ENCODE results near the gene HIKESHI.

DNA sequence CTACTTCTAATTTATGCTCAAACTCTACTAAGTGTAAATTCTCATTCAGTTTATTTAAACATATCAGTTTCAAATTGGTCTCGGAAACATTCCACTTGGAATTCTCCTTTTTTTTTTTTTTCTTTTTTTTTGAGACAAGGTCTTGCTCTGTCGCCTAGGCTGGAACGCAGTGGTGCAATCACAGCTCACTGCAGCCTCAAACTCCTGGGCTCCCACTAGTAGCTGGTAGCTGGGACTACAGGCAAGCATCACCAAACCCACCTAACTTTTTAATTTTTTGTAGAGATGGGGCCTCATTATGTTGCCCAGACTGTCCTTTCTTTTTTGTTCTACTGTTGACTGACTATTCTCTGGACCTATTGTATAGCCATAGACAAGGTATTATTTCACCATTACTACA is 39.3 kb downstream of the HIKESHI start:
- TF ChIP-seq, protein P1, sequence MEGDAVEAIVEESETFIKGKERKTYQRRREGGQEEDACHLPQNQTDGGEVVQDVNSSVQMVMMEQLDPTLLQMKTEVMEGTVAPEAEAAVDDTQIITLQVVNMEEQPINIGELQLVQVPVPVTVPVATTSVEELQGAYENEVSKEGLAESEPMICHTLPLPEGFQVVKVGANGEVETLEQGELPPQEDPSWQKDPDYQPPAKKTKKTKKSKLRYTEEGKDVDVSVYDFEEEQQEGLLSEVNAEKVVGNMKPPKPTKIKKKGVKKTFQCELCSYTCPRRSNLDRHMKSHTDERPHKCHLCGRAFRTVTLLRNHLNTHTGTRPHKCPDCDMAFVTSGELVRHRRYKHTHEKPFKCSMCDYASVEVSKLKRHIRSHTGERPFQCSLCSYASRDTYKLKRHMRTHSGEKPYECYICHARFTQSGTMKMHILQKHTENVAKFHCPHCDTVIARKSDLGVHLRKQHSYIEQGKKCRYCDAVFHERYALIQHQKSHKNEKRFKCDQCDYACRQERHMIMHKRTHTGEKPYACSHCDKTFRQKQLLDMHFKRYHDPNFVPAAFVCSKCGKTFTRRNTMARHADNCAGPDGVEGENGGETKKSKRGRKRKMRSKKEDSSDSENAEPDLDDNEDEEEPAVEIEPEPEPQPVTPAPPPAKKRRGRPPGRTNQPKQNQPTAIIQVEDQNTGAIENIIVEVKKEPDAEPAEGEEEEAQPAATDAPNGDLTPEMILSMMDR (IDR thresholded peaks at IDR 0.05) = no peak
- no peak for TF ChIP-seq POLR2A (IDR thresholded peaks at IDR 0.05)

Measured in transverse colon (tissue), 3 donors.